22Rv1 (cell line): ENCODE measurements around the gene LOC128125822.

Source experiments
- H3K27ac ChIP-seq: fragments of 450-650 bp; 2 replicates; pipeline ENCODE4 v1.5.1; 2017
- CTCF ChIP-seq: fragments of 450-650 bp; IDR thresholded peaks from 2 replicates; pipeline ENCODE4 v1.5.1; 2017; ENCODE audit warnings: mild to moderate bottlenecking
- ZFX ChIP-seq: fragments of 450-650 bp; IDR thresholded peaks from 2 replicates; pipeline ENCODE4 v1.6.1; 2017; ENCODE audit warnings: antibody characterized with exemption, borderline replicate concordance

Gene LOC128125822

GRCh38 chr6:63582579-63583231, 10.4 kb downstream of the LOC128125822 start:
- TF ChIP-seq CTCF (no peak), ZFX (no peak)
- no peak overlapping the region; the same call in 1 of the 2 replicates for H3K27ac ChIP-seq

DNA sequence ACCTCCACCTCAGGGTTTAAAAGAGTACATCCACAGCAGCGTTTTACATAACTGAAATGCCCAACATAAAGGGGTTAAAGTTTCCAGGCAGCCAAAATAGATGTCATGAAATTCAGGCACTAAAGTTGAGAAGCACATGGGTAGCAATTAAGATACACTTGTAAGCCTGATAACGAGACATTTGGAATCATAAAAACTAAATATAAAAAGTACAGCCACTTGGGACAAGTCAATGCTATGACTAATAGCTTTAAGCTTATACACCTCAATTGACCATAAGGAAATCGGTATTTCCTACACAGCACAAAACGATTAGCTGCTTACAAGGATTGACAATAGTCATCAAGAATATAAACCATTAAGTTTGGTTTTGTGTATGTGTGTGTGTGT, 11.8 kb downstream of the LOC128125822 start:
- TF ChIP-seq CTCF (no peak), ZFX (no peak)
- peak overlapping the region; percentile 31; the same call in 1 of the 2 replicates for H3K27ac ChIP-seq

DNA sequence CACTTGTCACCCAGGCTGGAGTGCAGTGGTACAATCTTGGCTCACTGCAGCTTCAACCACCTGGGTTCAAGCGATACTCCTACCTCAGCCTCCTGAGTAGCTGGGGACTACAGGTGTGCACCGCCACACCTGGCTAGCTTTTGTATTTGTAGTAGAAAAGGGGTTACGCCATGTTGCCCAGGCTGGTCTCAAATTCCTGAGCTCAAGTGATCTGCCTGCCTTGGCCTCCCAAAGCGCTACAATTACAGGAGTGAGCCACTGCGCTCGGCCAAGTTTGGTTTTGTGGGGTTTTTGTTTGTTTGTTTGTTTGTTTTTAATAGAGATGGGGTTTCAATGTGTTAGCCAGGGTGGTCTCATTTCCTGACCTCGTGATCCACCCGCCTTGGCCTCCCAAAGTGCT, 12.3 kb downstream of the LOC128125822 start:
- TF ChIP-seq ZFX (no peak), CTCF (no peak)
- peak overlapping the region; percentile 31; the same call in 1 of the 2 replicates for H3K27ac ChIP-seq

DNA sequence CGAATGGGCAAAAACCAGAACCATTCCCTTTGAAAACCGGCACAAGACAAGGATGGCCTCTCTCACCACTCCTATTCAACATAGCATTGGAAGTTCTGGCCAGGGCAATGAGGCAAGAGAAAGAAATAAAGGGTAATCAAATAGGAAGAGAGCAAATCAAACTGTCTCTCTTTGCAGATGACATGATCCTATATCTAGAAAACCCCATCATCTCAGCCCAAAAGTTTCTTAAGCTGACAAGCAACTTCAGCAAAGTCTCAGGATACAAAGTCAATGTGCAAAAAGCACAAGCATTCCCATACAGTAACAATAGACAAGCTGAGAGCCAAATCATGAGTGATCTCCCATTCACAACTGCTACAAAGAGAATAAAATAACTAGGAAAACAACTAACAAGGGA, 13.4 kb downstream of the LOC128125822 start:
- H3K27ac ChIP-seq: peak overlapping the region; percentile 31

DNA sequence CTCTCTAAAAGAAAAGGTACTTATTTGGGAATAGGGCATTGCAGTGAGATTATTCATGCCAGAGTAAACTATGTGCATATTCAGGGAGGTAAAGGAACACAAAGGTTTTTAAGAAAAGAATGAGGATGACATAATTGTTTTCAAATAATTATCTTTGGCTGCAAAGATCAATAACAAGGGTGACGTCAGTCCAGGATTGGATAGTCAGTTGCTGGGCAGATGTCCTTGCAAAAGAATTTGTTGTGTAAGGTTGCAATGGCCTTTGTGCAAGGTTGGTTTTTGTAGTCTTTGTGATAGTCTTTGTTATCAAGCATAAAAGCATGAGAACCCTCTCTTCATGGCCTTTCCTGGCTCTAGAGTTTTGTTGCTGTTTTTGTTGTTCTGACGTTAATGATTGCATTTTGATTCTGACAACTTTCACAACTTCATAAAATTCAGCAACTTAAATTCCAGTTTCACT, 17.7 kb downstream of the LOC128125822 start:
- peak overlapping the region; percentile 45 for H3K27ac ChIP-seq
- no peak for TF ChIP-seq CTCF
- TF ChIP-seq ZFX: no peak

- TF ChIP-seq ZFX: no peak
- TF ChIP-seq CTCF: no peak
- H3K27ac ChIP-seq: no peak overlapping the region
Observed at GRCh38 chr6:63592886-63593285, 20.6 kb downstream of the LOC128125822 start.

DNA sequence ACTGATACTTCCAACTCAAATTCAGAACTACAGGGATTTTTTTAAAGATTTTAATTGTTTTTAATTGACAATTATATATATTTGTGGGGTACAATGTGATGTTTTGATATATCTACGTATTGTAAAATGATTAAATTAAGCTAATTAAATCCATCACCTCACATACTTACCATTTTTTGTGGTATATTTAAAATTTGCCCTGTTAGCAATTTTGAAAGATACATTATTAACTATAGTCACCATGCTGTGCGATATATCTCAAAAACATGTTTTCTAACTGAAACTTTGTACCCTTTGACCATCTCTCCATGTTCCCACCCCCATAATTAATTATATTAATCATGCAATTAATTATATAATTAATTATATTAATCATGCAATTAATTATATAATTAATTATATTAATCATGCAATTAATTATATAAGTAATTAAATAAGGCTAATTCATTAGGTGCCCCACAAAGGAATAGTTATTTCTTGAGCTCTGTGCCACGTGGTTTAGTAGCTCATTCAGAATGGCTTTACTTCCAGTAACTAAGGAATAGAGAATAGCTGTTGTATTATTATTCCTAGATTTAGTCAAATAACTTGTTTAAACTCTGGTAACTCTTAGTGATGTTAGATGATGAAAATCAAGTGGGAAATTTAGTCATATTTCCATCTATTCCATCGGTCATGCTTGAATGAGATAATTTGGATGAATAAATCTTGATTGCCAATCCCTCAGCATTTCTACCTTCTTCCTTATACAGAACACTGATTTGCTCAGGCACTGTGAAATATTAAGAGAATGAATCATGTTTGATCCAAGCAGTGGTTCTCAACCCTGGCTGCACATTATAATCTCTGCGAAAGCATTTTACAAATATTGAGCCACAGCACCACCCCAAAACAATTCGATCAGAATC, 25.1 kb downstream of the LOC128125822 start:
- no peak for TF ChIP-seq CTCF
- no peak for TF ChIP-seq ZFX
- H3K27ac ChIP-seq: peak overlapping the region; percentile 55; the same call in 1 of the 2 replicates
